Dermis lymphatic vessel endothelial cell (primary cell): ENCODE results near the gene CCDC92. TPM values are rescaled to one million over a fixed set of nuclear protein-coding genes. Genes with fewer than 3 reads are reported as not detected.

Source experiments
- total RNA-seq: library from RNA; depleted of rRNA; stranded (reverse); fragments of >200 nt; gene quantifications from 2 replicates; pipeline ENCODE4 v1.2.1, GENCODE V29; 2014

The CCDC92 gene, protein sequence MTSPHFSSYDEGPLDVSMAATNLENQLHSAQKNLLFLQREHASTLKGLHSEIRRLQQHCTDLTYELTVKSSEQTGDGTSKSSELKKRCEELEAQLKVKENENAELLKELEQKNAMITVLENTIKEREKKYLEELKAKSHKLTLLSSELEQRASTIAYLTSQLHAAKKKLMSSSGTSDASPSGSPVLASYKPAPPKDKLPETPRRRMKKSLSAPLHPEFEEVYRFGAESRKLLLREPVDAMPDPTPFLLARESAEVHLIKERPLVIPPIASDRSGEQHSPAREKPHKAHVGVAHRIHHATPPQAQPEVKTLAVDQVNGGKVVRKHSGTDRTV
- total RNA-seq: 5.4 and 6.0 TPM in 2 replicates

DNA sequence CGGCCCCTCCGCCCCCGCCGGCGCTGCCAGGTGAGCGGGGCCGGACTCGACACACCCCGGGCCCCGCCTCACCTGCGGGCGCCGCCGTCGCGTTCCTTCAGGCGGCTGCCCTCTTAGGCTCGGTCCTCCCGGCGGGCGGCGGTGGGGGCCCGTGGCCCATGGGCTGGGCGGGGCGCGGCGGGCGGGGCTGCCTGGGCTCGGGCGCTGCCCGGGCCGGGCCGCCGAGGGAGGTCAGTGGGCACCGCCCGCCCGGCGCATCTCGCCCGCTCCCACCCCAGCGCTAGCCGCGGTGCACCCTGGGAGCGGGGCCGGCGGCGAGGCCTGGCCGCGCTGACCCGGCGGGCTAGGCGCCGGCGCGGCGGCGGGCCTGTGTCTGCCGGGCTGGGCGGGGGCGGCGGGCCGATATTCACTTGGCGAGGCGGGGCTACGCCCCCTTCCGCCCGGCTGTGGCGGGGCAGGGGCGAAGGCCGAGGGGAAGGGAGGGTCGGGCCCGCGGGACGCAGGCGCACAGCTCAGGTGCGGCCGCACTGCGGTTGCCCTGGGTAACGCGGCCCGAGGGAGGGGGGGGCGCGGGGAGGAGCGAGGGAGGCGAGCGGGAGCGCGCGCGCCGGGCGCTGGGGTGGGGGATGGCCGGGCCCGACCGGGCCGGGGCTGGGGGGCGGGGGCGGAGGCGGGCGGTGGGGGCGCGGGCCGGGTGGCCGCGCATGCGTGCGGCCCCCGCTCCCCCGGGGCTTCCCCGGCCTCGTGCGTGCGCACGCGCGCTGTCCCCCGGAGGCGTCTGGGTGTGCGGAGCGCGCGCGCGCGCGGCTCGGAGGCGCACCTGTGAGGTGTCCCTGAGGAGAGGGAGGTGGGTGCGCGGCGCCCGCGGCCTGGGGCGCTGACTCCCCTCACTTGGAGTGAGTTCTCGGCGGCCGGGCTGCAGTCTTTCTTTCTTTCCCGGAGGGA lies at the start of gene CCDC92, which contains the start of gene ZNF664:
Gene CCDC92 (minus strand): TSS at position 375 of the 945 bp plus-strand sequence. CDS start 28,526 bp downstream, outside the sequence.
Gene ZNF664 (plus strand): TSS at position 759 of the 945 bp plus-strand sequence. CDS start 38,930 bp downstream, outside the sequence.

Other genes with a start within 250 kb of the CCDC92 start
- gene DNAH10, start 210.5 kb downstream of the CCDC92 start, total RNA-seq: under 0.01 and 0.17 TPM in 2 replicates
- 51.1 and 57.8 TPM in 2 replicates for gene ZNF664, start 384 bp upstream of the CCDC92 start, total RNA-seq